CD8-positive, alpha-beta memory T cell (primary cell): ENCODE results near the gene LIMK2. TPM values are rescaled to one million over a fixed set of nuclear protein-coding genes. Genes with fewer than 3 reads are reported as not detected.

Experiments used
- CTCF ChIA-PET: fragments of 350-600 bp; sonication (Branson Sonifier 250); formaldehyde crosslinking; loops from one replicate; lab custom pipeline; 2021; ENCODE audit warnings: antibody characterized with exemption; lab: Charles Lee
- POLR2A ChIA-PET: fragments of 350-600 bp; sonication (Branson Sonifier 250); formaldehyde crosslinking; loops from one replicate; lab custom pipeline; 2021; ENCODE audit warnings: antibody characterized with exemption; lab: Charles Lee
- DNase-seq, 5 donors: peaks; one replicate each; pipeline versions ENCODE4 v3.0.0 to v3.0.0-alpha.2; 2020 to 2022; ENCODE audit warnings: mixed read lengths in 1 of 5
- H3K27ac ChIP-seq: one replicate; pipeline ENCODE4 v1.7.0; 2013; ENCODE audit warnings: low read depth, mild to moderate bottlenecking, low read length, moderate library complexity
- H3K27me3 ChIP-seq: 2 replicates; pipeline ENCODE4 v1.7.0; 2013; ENCODE audit warnings: low read length, mild to moderate bottlenecking; ENCODE audit not compliant: insufficient read depth, poor library complexity, severe bottlenecking
- H3K36me3 ChIP-seq: 2 replicates; pipeline ENCODE4 v1.7.0; 2013; ENCODE audit warnings: mild to moderate bottlenecking, low read length, moderate library complexity; ENCODE audit not compliant: insufficient read depth
- H3K4me1 ChIP-seq: 2 replicates; pipeline ENCODE4 v1.7.0; 2013; ENCODE audit warnings: mild to moderate bottlenecking, low read length, moderate library complexity; ENCODE audit not compliant: insufficient read depth
- H3K4me3 ChIP-seq: 2 replicates; pipeline ENCODE4 v1.7.0; 2013; ENCODE audit warnings: mild to moderate bottlenecking, low read length
- H3K9me3 ChIP-seq: 2 replicates; pipeline ENCODE4 v1.7.0; 2013; ENCODE audit warnings: mild to moderate bottlenecking, low read length
- H3K27ac Mint-ChIP-seq, 8 donors: one replicate each; pipeline ENCODE4 v1.8.0; 2020 to 2021; ENCODE audit warnings: mixed read lengths in 8 of 8, mild to moderate bottlenecking in 6 of 8, inconsistent platforms in 3 of 8, moderate library complexity in 3 of 8
- H3K27me3 Mint-ChIP-seq, 2 donors: one replicate each; pipeline ENCODE4 v1.8.0; 2020 to 2021; ENCODE audit warnings: mixed read lengths in 2 of 2, mild to moderate bottlenecking in 1 of 2, moderate library complexity in 1 of 2
- H3K36me3 Mint-ChIP-seq, 3 donors: one replicate each; pipeline ENCODE4 v1.8.0; 2020 to 2021; ENCODE audit warnings: mixed read lengths in 3 of 3, inconsistent platforms in 1 of 3, mild to moderate bottlenecking in 1 of 3
- H3K4me1 Mint-ChIP-seq, 3 donors: one replicate each; pipeline ENCODE4 v1.8.0; 2020 to 2021; ENCODE audit warnings: mixed read lengths in 3 of 3, inconsistent platforms in 1 of 3, mild to moderate bottlenecking in 1 of 3
- H3K4me3 Mint-ChIP-seq, 7 donors: one replicate each; pipeline ENCODE4 v1.8.0; 2020 to 2021; ENCODE audit warnings: mixed read lengths in 7 of 7, mild to moderate bottlenecking in 6 of 7, moderate library complexity in 4 of 7, inconsistent platforms in 2 of 7
- H3K9me3 Mint-ChIP-seq, 5 donors: one replicate each; pipeline ENCODE4 v1.8.0; 2020 to 2022; ENCODE audit warnings: mixed read lengths in 5 of 5, mild to moderate bottlenecking in 3 of 5, moderate library complexity in 2 of 5, inconsistent platforms in 1 of 5
- polyA plus RNA-seq: library from polyadenylated mRNA; unstranded; fragments of 300-500 nt; fragmentation: Illumina TruSeq; gene quantifications from one replicate; pipeline ENCODE4 v1.2.3, GENCODE V29; 2021
- total RNA-seq, 2 experiments: library from RNA; stranded (reverse); gene quantifications; one replicate each; pipeline ENCODE4 v1.2.3, GENCODE V29; 2021

LIMK2 gene
- total and polyA plus RNA-seq, 3 experiments from 2014 or later, result 19.0 to 27.7 (median 25.1) TPM

GRCh38 chr22:31253949-31254348 lies 41.9 kb downstream of the LIMK2 start:
- H3K27me3 ChIP-seq, result no peaks in the 10 kb centered on the region
- H3K4me3 ChIP-seq, result no peak overlapping the region
- no peaks in the 10 kb centered on the region for H3K27me3 Mint-ChIP-seq
- peaks cover 4 to 20% (median 10%) of the 10 kb centered on the region in 3 donors for H3K36me3 Mint-ChIP-seq
- ChIA-PET CTCF (interaction anchor here (0.7 to 1.0 kb wide), 2 partner anchors 12 to 59 kb away, joined by 3 read pairs; no protein-coding TSS in a partner anchor), POLR2A (no interaction called here)
- H3K4me1 Mint-ChIP-seq, result peaks cover 6 to 15% (median 7%) of the 10 kb centered on the region in 3 donors
- no peak overlapping the region for H3K27ac ChIP-seq
- no peak overlapping the region for H3K4me3 Mint-ChIP-seq
- H3K4me1 ChIP-seq, result no peaks in the 10 kb centered on the region
- DNase-seq, result no peak
- H3K27ac Mint-ChIP-seq, result peak overlapping the region in 1 of 8 donors; percentile 45
- peaks cover 2% of the 10 kb centered on the region for H3K36me3 ChIP-seq
- no peaks in the 10 kb centered on the region for H3K9me3 ChIP-seq
- no peaks in the 10 kb centered on the region for H3K9me3 Mint-ChIP-seq

- H3K27me3 Mint-ChIP-seq, result no peaks in the 10 kb centered on the region
- Histone ChIP-seq H3K4me1 (no peaks in the 10 kb centered on the region), H3K36me3 (peaks cover 24% of the 10 kb centered on the region), H3K4me3 (no peak overlapping the region), H3K27me3 (no peaks in the 10 kb centered on the region), H3K27ac (no peak overlapping the region), H3K9me3 (no peaks in the 10 kb centered on the region)
- DNase-seq, result no peak
- H3K9me3 Mint-ChIP-seq, result no peaks in the 10 kb centered on the region
- peak overlapping the region in 1 of 8 donors; percentile 54 for H3K27ac Mint-ChIP-seq
- H3K36me3 Mint-ChIP-seq, result peaks cover 4 to 56% (median 17%) of the 10 kb centered on the region in 3 donors
- H3K4me1 Mint-ChIP-seq, result peaks cover 5 to 7% (median 5%) of the 10 kb centered on the region in 3 donors
- H3K4me3 Mint-ChIP-seq, result no peak overlapping the region
- POLR2A ChIA-PET, result no interaction called here
- CTCF ChIA-PET, result interaction anchor here (0.9 to 1.3 kb wide), 2 partner anchors 13 to 19 kb away, joined by 3 to 4 read pairs; no protein-coding TSS in a partner anchor
These were observed 47.8 kb downstream of the LIMK2 start for GRCh38 chr22:31259798-31260473.

DNA sequence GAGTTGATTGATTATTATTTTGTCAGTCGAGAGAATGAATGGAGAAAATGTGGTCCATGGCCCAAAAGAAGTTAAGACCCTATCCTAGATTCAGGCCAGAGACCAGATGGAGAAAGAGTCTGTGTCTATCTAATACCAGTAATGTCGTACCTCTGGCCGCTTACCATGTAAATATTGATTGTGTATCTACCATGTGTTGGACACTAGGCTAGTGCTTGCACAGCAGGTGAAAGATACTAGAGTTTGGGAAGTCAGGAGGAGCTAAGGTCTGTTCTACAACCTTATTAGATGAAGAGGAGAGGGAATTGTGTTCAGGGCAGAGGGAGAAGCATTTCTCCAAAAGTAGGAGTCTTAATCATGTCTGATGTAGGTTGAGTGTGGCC lies 48.4 kb downstream of the LIMK2 start:
- Mint-ChIP-seq H3K4me1 (peaks cover 0 to 5% (median 2%) of the 10 kb centered on the region in 3 donors), H3K36me3 (peaks cover 4 to 58% (median 16%) of the 10 kb centered on the region in 3 donors), H3K27me3 (no peaks in the 10 kb centered on the region), H3K9me3 (no peaks in the 10 kb centered on the region), H3K27ac (peak overlapping the region in 2 of 8 donors; percentile 17 to 54), H3K4me3 (no peak overlapping the region)
- no peak for DNase-seq
- ChIA-PET POLR2A (no interaction called here), CTCF (interaction anchor here (1.2 kb wide), 1 partner anchor 12 kb away, joined by 4 read pairs; no protein-coding TSS in a partner anchor)
- H3K4me1 ChIP-seq, result no peaks in the 10 kb centered on the region
- H3K27ac ChIP-seq, result no peak overlapping the region
- no peaks in the 10 kb centered on the region for H3K27me3 ChIP-seq
- peaks cover 24% of the 10 kb centered on the region for H3K36me3 ChIP-seq
- H3K9me3 ChIP-seq, result no peaks in the 10 kb centered on the region
- H3K4me3 ChIP-seq, result no peak overlapping the region

DNA sequence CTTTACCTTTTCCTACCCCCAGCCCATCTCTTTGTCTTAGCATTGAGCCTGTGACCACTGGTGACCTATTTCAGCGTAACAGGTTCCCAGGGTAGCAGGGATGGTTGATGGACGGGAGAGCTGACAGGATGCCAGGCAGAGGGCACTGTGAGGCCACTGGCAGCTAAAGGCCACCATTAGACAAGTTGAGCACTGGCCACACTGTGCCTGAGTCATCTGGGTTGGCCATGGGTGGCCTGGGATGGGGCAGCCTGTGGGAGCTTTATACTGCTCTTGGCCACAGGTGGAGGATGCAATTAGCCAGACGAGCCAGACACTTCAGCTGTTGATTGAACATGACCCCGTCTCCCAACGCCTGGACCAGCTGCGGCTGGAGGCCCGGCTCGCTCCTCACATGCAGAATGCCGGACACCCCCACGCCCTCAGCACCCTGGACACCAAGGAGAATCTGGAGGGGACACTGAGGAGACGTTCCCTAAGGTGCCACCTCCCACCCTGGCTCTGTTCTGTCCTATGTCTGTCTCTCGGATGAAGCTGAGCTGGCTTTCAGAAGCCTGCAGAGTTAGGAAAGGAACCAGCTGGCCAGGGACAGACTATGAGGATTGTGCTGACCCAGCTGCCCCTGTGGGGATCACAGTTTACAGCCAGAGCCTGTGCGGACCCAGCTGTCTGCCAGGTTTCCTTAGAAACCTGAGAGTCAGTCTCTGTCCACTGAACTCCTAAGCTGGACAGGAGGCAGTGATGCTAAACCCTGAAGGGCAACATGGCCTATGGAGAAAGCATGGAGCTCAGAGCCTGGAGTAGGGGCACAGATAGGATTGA lies 50.4 kb downstream of the LIMK2 start:
- DNase-seq, result no peak
- ChIA-PET CTCF (interaction anchor here (1.1 kb wide), 2 partner anchors 10 to 51 kb away, joined by 3 to 5 read pairs; no protein-coding TSS in a partner anchor), POLR2A (no interaction called here)
- H3K4me3 Mint-ChIP-seq, result no peak overlapping the region
- H3K27ac ChIP-seq, result no peak overlapping the region
- H3K9me3 Mint-ChIP-seq, result no peaks in the 10 kb centered on the region
- H3K27ac Mint-ChIP-seq, result peak overlapping the region in 3 of 8 donors; percentile 12 to 52 (median 36)
- H3K9me3 ChIP-seq, result no peaks in the 10 kb centered on the region
- H3K27me3 Mint-ChIP-seq, result no peaks in the 10 kb centered on the region
- no peaks in the 10 kb centered on the region for H3K4me1 ChIP-seq
- H3K36me3 Mint-ChIP-seq, result peaks cover 4 to 78% (median 22%) of the 10 kb centered on the region in 3 donors
- H3K27me3 ChIP-seq, result no peaks in the 10 kb centered on the region
- H3K36me3 ChIP-seq, result peaks cover 24% of the 10 kb centered on the region
- H3K4me1 Mint-ChIP-seq, result peaks cover 0 to 5% (median 0%) of the 10 kb centered on the region in 3 donors
- H3K4me3 ChIP-seq, result no peak overlapping the region

- no peaks in the 10 kb centered on the region for H3K4me1 ChIP-seq
- peaks cover 0 to 3% (median 0%) of the 10 kb centered on the region in 3 donors for H3K4me1 Mint-ChIP-seq
- no peaks in the 10 kb centered on the region for H3K27me3 Mint-ChIP-seq
- no peaks in the 10 kb centered on the region for H3K9me3 Mint-ChIP-seq
- peak overlapping the region in 2 of 8 donors; percentile 14 to 72 for H3K27ac Mint-ChIP-seq
- H3K36me3 ChIP-seq, result peaks cover 24% of the 10 kb centered on the region
- peaks cover 4 to 80% (median 22%) of the 10 kb centered on the region in 3 donors for H3K36me3 Mint-ChIP-seq
- H3K4me3 ChIP-seq, result no peak overlapping the region
- no peaks in the 10 kb centered on the region for H3K27me3 ChIP-seq
- no peaks in the 10 kb centered on the region for H3K9me3 ChIP-seq
- no peak overlapping the region for H3K27ac ChIP-seq
- H3K4me3 Mint-ChIP-seq, result no peak overlapping the region
- DNase-seq, result no peak
- CTCF ChIA-PET, result no interaction called here
- POLR2A ChIA-PET, result no interaction called here
These were observed 52.0 kb downstream of the LIMK2 start for GRCh38 chr22:31263896-31264640.

DNA sequence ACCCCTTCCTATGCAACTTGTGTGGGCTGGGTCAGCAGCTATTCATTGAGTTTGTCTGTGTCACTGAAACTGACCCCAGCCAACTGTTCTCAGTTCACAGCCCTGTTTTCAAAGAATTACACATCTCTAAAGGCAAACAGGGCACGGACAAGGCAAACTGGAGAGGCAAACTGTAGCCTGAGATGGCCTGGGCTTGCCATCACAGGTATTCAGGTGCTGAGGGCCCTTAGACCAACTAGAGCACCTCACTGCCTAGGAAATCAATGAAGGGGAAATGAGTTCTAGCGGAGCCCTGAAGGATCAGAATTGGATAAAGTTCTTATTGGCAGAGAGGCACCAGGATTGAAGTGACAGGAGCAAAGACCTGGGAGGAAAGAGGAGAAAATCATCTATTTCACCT lies 56.2 kb downstream of the LIMK2 start:
- no peaks in the 10 kb centered on the region for H3K27me3 Mint-ChIP-seq

GRCh38 chr22:31269892-31270579 lies 57.9 kb downstream of the LIMK2 start:
- H3K9me3 Mint-ChIP-seq, result no peaks in the 10 kb centered on the region
- Histone ChIP-seq H3K36me3 (peaks cover 4% of the 10 kb centered on the region), H3K27ac (no peak overlapping the region), H3K9me3 (no peaks in the 10 kb centered on the region), H3K27me3 (no peaks in the 10 kb centered on the region), H3K4me1 (peaks cover 18% of the 10 kb centered on the region), H3K4me3 (no peak overlapping the region)
- no peaks in the 10 kb centered on the region for H3K27me3 Mint-ChIP-seq
- POLR2A ChIA-PET, result interaction anchor here (0.6 to 5.8 kb wide), 2 partner anchors 20 to 110 kb away, joined by 3 to 30 read pairs; partner anchors contain the start of gene RNF185
- H3K4me3 Mint-ChIP-seq, result no peak overlapping the region
- H3K36me3 Mint-ChIP-seq, result peaks cover 4 to 67% (median 14%) of the 10 kb centered on the region in 3 donors
- H3K27ac Mint-ChIP-seq, result peak overlapping the region; percentile 13 to 93 (median 74)
- no peak for DNase-seq
- CTCF ChIA-PET, result interaction anchor here (1.3 to 4.6 kb wide), 6 partner anchors 9 to 59 kb away, joined by 3 to 55 read pairs (median 4); partner anchors contain the start of gene LIMK2
- peaks cover 28 to 44% (median 29%) of the 10 kb centered on the region in 3 donors for H3K4me1 Mint-ChIP-seq

More for the DNA sequence above, 56.2 kb downstream of the LIMK2 start:
- H3K9me3 Mint-ChIP-seq, result no peaks in the 10 kb centered on the region
- Histone ChIP-seq H3K36me3 (peaks cover 7% of the 10 kb centered on the region), H3K27ac (no peak overlapping the region), H3K9me3 (no peaks in the 10 kb centered on the region), H3K4me1 (peaks cover 10% of the 10 kb centered on the region), H3K4me3 (no peak overlapping the region), H3K27me3 (no peaks in the 10 kb centered on the region)
- H3K27ac Mint-ChIP-seq, result peak overlapping the region in 5 of 8 donors; percentile 23 to 75 (median 61)
- peaks cover 19 to 35% (median 25%) of the 10 kb centered on the region in 3 donors for H3K4me1 Mint-ChIP-seq
- H3K4me3 Mint-ChIP-seq, result no peak overlapping the region
- H3K36me3 Mint-ChIP-seq, result peaks cover 4 to 63% (median 12%) of the 10 kb centered on the region in 3 donors
- ChIA-PET POLR2A (no interaction called here), CTCF (no interaction called here)
- DNase-seq, result no peak
